ENCODE results near the gene CHRNA7.

CHRNA7 gene

DNA sequence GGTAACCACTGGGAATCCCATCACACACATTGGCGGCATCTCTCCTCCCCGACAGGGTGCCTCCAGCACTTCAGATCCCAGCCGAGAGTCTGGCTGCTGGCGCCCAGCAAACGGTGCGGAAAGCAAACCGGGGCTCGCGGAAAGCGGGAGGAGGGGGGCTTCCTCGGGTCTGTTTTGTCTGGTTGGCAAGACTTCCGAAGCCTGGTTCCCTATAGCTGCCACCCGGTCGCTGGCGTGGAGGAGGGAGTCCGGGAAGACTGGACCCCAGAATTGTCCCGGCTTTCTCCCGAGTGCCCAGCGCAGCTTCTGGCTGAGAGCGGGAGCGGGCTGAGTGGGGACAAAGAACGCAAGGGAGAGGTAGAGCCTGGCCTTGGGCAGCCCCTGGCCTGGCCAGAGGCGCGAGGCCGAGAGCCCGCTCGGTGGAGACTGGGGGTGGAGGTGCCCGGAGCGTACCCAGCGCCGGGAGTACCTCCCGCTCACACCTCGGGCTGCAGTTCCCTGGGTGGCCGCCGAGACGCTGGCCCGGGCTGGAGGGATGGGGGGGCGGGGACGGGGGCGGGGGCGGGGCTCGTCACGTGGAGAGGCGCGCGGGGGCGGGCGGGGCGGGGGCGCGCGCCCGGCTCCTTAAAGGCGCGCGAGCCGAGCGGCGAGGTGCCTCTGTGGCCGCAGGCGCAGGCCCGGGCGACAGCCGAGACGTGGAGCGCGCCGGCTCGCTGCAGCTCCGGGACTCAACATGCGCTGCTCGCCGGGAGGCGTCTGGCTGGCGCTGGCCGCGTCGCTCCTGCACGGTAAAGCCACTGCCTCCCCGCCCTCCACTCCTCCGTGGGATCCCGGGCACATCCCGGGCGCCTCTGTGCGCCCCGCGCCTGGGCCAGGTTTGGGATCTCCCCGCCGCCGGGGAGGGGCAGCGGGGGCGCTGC, at the start of gene CHRNA7:
CHRNA7 (plus strand) TSS at position 654 of the 920 bp plus-strand sequence; CDS start at position 734, 80 bp downstream.
- no peak for DNase-seq (ENCODE audit: low read depth)

DNA sequence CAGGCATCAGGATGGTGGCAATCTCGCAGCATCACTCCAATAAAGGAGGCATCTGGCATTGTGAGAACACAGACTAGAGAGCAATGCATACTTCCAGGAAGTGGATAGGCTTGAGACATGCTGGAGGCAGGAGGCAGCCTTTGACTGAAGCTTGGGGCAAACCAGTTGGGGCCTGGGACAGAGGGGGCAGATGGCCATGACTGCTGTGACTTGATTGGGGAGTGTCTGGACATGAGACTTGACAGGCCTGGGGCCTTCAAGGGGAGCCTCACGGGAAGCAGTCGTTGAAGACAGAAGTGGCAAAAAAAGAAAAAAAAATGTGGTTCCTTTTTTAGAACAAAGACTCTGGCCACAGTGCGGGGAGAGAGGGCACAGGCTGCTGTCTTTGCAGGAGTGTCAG, 44.7 kb upstream of the CHRNA7 start:
- no peak for DNase-seq (ENCODE audit: low read depth)

DNA sequence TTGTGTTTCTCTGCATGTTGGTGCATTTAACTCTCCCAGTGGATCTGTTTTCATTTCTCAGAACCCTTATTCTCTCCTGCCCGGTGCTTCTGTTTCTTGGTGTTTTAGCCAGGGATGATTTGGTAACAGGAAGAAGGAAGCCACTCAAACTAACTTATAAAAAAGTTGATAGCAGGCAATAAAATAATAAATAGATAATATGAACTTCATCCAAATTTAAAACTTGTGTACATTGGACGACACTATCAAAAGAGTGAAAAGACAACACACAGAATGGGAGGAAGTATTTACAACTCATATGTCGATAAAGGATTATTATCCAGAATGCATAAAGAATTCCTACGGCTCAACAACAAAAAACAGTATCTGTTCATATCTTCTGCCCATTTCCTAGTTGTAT, 37.3 kb upstream of the CHRNA7 start:
- DNase-seq (ENCODE audit: low read depth), result no peak

DNA sequence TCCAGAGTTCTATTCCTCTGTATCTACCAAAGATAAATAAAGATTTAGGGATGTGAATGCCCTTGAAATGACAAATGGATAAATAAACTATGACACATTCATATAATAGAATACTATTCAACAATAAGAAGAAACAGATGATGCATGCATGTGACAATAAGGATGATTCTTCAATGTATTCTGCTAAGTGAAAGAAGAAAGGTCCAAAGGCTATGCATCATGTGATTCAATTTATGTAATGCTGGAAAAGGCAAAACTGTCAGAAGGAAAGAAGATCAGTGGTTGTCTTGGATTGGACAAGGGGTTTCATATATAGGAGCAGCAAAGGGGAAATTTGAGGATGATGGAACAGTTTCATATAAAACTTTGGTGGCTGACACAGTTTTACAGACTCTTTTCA, 32.6 kb upstream of the CHRNA7 start:
- DNase-seq (ENCODE audit: low read depth), result no peak

DNA sequence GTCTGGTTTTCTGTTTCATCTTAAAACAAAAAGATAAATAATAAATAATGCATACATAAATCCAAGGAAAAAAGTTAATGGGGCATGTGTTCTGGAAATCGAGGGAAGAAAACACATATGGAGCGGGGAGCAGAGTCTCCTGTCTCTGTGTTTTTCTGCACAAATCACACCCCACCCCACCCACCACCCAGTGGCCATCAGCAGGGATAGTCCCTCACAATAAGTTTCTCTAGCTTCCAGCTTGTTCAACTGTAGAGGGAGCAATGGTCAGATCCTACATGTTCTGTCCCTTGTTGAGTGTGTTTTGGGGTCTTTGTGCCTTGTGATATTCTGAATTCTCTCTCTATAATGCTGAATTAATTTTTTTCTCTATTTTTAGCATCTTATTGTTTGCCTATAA, 26.8 kb upstream of the CHRNA7 start:
- DNase-seq (ENCODE audit: low read depth), result no peak

DNA sequence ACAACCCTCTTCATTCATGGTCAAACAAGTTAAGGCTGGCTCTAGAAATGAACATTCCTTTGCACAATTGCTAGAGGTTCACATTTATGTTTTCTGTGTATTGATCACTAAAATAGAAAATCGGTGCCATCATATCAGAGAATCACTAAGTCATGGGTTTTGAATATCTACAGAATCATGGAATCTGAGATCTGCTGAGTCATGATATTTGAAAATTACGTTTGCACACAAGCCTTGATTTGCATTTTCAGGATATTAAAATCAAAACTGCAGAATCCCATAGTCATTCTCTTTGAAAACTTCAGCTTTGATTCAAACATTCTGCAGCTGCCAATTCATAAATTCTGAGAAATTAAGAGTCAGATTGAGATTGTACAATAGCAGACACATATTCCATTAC, 26.1 kb upstream of the CHRNA7 start:
- no peak for DNase-seq (ENCODE audit: low read depth)

DNA sequence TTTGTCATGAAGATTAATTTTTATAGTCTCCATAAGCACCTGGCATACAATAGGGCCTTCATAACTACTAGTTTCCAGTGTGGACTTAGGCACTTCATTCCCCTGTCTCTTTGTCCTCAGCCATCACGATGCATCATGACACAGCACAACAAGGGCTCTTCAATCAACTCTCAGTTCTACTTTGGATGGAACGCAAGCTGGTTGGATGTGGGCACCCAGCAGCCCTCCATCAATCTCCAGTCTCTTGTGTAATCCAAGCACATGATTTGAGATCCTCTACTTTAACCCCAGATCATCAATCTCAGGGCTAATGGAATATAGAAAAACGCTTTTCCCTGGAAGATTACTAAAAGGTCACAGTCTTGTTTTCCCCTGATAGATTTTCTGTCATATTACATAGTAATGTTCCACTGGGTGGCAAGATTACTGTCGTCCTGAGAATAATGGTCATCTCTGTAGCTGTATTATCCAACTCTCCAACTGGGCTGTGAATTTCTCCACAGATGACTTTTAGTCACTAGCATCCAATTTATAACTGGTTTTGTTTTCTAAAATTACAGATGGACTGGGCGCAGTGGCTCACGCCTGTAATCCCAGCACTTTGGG, 22.9 kb upstream of the CHRNA7 start:
- no peak for DNase-seq (ENCODE audit: low read depth)

DNA sequence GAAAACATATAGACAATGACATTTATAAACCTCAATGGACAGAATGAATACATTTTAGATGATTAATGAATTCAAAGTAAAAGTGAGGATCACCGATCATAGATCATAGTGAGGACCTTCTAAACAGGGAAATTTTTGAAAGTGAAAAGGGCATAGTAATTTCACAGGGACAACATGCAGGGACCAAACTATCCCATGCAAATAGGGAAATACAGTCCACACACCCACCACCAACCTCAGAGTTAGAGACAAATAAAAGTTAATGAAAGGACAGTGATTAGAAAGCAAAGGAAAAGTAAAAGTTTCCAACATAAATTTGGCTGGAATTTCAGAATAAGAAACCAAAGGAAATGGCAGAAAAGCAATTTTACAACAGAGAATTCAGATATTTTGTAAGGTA, 15.4 kb upstream of the CHRNA7 start:
- no peak for DNase-seq (ENCODE audit: low read depth)

DNA sequence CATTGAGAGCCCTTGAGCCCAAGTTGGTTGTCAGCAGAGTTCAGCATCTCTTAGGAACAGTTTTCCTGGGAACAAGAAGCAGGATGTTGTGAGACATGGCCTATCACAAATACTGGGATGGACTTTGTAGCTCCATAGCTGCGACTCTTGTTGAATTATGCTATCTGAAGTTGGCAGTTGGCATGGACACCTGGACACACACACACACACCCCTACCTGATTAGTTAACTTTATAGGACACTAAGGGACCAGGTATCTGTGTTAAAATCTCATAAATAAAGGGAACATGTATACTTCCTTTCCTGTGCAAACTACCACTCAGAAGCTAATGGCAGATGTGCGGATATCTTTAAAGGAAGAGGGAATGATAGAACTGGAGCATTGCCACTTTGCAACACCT, 10.2 kb upstream of the CHRNA7 start:
- DNase-seq (ENCODE audit: low read depth), result no peak

DNA sequence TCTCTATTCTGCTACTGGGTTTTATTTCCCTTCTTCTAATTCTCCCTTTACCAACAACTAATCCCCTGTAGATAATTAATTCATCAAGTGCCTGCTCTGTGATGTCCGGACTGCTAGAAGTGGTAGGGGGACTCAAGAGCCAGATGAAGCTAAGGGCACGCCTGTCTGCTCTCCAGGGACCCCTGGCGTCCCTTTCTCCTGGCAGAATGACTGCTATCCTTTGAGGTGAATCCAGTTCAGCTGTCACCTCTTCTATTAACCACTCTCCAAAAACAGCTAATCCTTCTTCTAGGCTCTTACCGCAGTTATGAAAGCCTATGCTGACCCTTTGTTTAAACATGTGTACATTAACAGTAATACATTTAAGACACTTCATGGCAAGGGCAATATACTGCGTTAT, 1.4 kb upstream of the CHRNA7 start:
- no peak for DNase-seq (ENCODE audit: low read depth)

DNA sequence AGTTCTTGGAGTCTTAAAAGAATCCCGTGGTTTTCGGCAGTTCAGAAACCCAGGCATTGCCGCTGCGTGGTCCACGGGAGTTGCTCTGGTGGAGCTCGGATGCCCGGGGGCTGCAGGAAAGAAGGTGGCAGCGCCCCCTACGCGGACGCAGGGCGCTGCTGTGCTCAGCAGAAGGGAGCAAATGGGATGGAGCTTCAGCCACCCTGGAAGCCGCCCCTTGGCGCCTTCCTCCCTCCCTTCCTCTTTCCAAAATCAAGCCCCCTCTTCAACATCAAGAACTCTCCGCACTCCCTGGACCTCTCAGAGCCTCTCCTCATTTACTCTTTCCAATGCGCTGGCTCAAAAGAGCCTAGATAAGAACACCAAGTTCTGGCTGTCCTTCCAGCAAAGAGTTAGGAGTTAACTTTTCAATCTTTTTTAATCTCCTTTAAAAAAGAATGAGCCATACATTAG, 880 bp upstream of the CHRNA7 start:
- DNase-seq (ENCODE audit: low read depth), result no peak

DNA sequence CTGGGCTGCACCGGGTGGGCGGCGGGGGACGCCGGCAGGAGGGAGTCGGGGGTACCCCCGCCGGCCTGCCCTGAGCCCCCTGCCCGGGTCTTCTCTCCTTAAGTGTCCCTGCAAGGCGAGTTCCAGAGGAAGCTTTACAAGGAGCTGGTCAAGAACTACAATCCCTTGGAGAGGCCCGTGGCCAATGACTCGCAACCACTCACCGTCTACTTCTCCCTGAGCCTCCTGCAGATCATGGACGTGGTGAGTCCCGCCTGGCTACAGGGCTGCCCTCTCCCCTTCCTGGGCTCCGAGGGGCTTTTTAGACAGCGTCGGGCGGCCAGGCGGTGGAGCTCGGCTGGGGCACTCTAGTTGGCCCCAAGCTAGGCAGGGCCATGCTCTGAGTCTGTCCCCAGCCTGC, 480 bp downstream of the CHRNA7 start:
- no peak for DNase-seq (ENCODE audit: low read depth)

DNA sequence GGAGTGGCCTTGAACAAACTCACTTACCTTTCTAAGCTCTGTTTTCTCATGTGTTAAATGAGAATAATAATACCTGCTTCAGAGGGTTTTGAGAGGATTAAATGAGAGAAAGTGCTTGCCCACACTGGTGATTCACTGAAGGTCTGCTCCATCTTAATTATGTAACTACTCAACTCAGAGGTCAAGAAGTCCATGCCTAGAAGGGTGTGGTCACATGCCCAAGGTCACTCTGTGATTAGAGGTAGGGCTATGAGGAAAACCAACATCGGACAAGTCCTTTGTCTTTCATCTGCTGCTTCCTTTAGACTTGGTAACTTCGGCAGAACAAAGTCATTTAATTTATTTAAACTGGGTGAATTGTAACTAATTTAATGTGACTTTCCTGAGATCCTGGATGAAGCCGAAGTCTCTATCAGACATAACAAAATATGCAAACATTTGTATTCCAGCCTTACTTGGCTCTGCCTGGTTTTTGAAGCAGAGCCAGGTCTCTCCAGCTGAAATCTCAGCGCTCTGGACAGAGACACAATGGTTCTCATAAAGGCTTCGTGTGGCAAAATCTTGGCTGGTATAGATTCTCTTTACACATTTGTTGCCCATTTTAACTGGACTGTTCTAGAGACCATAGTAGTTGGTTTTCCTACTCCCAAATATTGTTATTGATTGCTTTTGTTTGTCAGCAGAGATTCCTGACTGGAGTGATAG, 3.0 kb downstream of the CHRNA7 start:
- no peak for DNase-seq (ENCODE audit: low read depth)

DNA sequence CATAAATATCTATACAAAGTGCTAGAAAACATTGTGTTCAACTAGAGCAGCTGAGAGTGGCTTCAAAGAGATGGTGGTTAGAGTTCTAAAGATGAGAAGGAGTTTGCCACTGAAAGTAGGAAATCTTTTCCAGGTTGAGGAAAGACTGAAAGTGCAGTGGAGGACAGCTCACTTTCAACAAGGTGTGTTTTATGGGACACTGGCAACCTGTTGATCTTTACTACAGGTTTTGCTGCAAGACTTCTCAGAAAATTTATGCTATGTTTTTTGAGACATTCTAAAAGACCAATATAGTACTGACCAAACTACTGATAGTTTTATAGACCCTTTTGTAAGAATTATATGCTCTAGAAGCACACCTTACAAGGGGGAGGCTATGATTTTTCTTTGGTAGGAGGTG, 3.8 kb downstream of the CHRNA7 start:
- no peak for DNase-seq (ENCODE audit: low read depth)

DNA sequence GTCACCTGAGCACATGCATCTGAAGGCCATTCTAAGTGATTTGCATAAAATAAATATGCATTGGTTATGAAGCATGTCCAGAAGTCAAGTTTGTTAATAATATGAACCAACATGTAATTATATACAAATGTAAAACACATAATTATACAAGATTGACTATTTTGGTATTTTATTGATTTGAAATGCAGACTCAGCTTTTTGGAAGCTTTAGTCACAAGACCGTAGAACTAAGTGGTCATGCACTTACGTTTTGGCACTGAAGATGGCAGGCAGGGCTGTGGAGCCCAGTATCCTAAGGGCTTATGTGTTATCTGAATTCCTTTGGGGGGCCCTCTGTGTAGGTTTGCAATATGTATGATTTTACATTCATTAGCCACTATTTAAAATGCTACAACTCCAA, 5.0 kb downstream of the CHRNA7 start:
- no peak for DNase-seq (ENCODE audit: low read depth)

DNA sequence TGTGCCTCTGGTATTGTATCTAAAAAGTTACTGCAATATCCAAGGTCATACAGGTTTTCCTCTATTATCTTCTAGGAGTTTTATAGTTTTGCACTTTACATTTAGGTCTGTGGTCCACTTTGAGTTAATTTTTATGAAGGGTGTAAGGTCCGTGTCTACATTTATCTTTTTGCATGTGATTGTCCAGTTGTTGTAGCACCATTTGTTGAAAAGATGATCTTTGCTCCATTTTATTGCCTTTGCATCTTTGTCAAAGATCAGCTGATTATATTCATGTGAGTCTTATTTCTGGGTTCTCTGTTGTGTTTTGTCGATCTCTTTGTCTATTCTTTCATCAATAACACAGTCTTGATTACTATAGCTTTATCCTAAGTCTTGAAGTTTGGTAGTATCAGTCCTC, 6.7 kb downstream of the CHRNA7 start:
- DNase-seq (ENCODE audit: low read depth), result no peak

DNA sequence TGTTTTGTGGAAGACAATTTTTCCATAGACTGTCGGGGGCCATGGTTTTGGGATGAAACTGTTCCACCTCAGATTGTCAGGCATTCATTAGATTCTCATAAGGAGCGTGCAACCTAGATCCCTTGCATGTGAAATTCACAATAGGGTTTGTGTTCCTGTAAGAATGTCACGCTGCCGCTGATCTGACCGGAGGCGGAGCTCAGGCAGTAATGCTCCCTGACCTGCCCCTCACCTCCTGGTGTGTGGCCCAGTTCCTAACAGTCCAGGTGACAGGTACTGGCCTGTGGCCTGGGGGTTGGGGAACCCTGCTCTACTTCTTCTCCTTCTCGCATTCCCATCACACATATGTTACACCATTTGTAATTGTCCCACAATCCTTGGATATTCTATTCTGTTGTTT, 11.0 kb downstream of the CHRNA7 start:
- no peak for DNase-seq (ENCODE audit: low read depth)

DNA sequence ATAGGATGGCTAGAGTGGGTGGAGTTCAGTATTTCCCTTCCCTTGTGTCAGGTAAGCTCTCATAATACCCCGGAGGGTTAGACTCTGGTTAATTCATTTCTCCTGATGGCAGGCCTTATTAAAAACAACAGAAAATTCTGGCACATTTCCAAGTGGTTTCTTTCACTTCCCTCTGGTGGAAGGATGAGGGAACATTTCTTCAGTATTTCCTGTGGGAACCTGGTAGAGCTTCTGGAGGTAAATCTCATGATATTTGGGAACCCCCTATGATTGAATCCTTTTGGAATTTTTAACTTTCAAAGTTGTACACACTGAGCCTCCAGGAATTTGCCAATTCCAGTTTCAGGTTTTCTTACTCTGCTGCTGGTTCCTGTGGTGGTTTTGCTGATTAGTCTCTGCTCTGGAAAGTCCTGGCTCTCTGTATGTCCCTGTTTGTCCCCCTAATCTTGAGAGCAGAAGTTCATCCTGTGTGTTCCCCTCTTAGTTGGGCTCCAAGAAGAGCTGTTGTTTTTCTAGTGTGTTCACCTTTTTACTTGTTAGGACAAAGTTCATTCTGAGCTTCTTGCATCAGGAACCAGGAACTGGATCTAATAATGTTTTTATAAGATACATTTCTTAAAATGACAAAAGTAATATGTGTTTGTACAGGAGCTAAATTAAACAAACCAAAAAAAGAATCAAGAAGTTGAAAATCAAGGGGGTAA, 12.1 kb downstream of the CHRNA7 start:
- DNase-seq (ENCODE audit: low read depth), result no peak

DNA sequence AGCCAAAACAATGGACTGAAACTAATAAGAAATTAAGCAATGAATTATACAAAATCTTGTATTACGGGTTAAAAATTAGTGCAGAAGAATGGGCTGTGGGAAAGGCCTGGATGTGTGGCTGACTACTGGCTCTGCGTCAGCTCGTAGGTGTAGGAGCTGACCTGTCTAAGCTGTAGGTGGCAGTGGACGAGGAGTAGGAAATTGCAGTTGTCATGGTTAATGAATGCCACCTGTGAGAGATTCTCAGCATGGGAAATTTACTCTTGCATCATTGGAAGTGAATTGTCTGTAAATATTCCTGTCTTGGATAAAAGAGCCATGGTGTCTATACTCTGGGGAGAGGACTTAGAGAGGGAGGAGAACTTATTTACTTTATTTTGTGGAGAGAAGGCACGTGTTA, 23.4 kb downstream of the CHRNA7 start:
- DNase-seq (ENCODE audit: low read depth), result no peak

DNA sequence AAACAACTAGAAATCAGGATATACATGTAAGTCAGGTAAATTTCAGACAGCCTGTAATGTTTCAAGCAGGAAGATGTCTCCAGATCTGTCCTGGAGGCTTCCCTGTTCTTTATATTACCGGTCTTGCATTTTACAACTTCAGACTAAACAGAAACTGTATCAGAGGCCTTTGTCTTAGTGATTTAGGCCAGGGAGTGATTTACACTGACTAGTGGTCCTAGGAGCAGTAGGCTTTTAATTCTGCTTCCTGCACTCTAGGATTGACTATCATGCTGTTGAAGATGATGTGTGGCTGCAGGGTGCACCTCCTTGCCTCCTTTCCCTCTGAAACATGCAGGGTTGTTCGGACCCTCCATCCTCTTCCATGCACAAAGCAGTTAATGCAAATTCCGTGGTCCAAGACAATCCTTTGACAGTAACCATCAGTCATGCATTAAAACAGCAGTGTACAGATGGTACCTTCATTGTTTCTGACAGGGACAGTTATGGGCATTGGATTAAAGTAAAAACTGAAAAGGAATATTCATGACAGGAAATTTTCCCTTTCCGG, 27.6 kb downstream of the CHRNA7 start:
- no peak for DNase-seq (ENCODE audit: low read depth)

DNA sequence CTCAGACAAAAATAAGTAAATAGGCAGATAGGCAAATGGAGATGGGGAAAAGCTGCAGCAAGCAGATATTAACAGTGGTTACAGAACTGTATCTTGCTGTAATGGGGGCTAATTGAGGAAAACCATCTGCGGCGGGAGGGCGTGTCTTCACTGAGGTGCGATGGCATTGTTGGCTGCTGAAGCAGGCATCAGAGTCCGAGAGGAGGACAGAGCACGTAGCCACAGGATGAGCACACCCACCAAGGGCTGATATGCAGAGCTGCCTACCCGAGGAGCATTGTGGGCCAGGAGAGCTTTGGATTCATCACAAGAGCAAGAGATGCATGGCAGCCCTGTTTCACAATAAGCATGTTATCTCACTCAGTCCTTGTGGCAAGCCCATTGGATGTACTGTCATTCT, 30.4 kb downstream of the CHRNA7 start:
- no peak for DNase-seq (ENCODE audit: low read depth)

DNA sequence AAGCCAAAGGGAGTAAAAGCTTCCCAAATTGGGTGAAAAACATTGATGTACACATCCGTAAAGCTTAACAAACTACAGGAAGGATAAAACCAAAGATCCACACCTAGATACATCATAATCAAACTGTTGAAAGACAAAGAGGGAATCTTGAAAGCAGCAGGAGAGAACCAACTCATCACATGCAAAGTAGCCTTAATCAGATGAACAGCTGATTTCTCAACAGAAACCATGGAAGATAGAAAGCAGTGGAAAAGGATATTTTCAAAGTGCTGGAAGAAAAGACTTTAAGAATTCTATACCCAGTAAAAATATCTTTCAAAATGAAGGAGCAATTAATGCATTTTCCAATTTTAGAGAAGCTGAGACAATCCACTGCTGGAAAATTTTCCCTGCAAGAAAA, 36.8 kb downstream of the CHRNA7 start:
- no peak for DNase-seq (ENCODE audit: low read depth)
